HepG2 (cell line): ENCODE measurements around the gene EMC9. TPM values are rescaled to one million over a fixed set of nuclear protein-coding genes. Genes with fewer than 3 reads are reported as not detected.

Experiments
- ARHGAP35 ChIP-seq: sonication (generic); formaldehyde crosslinking; IDR thresholded peaks from 2 replicates; pipeline ENCODE4 v1.9.0; 2022; ENCODE audit warnings: mild to moderate bottlenecking, inconsistent platforms, moderate library complexity, missing genetic modification reagents, borderline replicate concordance
- ATAD3A ChIP-seq: sonication (generic); formaldehyde crosslinking; IDR thresholded peaks from 2 replicates; pipeline ENCODE4 v1.4.0; 2020; ENCODE audit warnings: missing genetic modification reagents
- HCFC1 ChIP-seq: fragments of 150-350 bp; IDR thresholded peaks from 2 replicates; pipeline ENCODE4 v1.6.1; 2014; ENCODE audit warnings: low read depth, low read length
- HDAC2 ChIP-seq: sonication (generic); formaldehyde crosslinking; IDR thresholded peaks from 2 replicates; pipeline ENCODE4 v1.4.0; 2020; ENCODE audit warnings: missing genetic modification reagents
- HOXD1 ChIP-seq: sonication (generic); formaldehyde crosslinking; IDR thresholded peaks from 2 replicates; pipeline ENCODE4 v1.5.0; 2020; ENCODE audit warnings: missing genetic modification reagents
- JARID2 ChIP-seq: sonication (generic); formaldehyde crosslinking; IDR thresholded peaks from 2 replicates; pipeline ENCODE4 v1.8.1; 2023; ENCODE audit warnings: missing genetic modification reagents, inconsistent platforms; ENCODE audit not compliant: insufficient replicate concordance
- JDP2 ChIP-seq: sonication (generic); formaldehyde crosslinking; IDR thresholded peaks from 2 replicates; pipeline ENCODE4 v1.8.1; 2022; ENCODE audit warnings: missing genetic modification reagents, borderline replicate concordance
- MLLT10 ChIP-seq: sonication (generic); formaldehyde crosslinking; IDR thresholded peaks from 2 replicates; pipeline ENCODE4 v1.4.0; 2020; ENCODE audit warnings: missing genetic modification reagents
- NCOA2 ChIP-seq: sonication (generic); formaldehyde crosslinking; IDR thresholded peaks from 2 replicates; pipeline ENCODE4 v1.8.0; 2022; ENCODE audit warnings: inconsistent platforms
- NR0B2 ChIP-seq: sonication (generic); formaldehyde crosslinking; IDR thresholded peaks from 2 replicates; pipeline ENCODE4 v1.4.0; 2020; ENCODE audit warnings: mild to moderate bottlenecking, missing genetic modification reagents
- POLR2AphosphoS5 ChIP-seq: IDR thresholded peaks from 2 replicates; pipeline ENCODE4 v1.6.1; 2012; ENCODE audit warnings: low read depth, low read length
- RAD51 ChIP-seq: fragments of 450-650 bp; IDR thresholded peaks from 2 replicates; pipeline ENCODE4 v1.6.1; 2016; ENCODE audit warnings: borderline replicate concordance
- SNAI1 ChIP-seq: sonication (generic); formaldehyde crosslinking; IDR thresholded peaks from 2 replicates; pipeline ENCODE4 v1.5.0; 2020; ENCODE audit warnings: mild to moderate bottlenecking, missing genetic modification reagents, borderline replicate concordance
- TEF ChIP-seq: sonication (generic); formaldehyde crosslinking; IDR thresholded peaks from 2 replicates; pipeline ENCODE4 v1.5.0; 2020; ENCODE audit warnings: missing genetic modification reagents
- ZMYM2 ChIP-seq: sonication (generic); formaldehyde crosslinking; IDR thresholded peaks from 2 replicates; pipeline ENCODE4 v1.8.0; 2022; ENCODE audit warnings: mild to moderate bottlenecking, missing genetic modification reagents
- ZNF264 ChIP-seq: sonication (generic); formaldehyde crosslinking; IDR thresholded peaks from 2 replicates; pipeline ENCODE4 v1.4.0; 2020; ENCODE audit warnings: missing genetic modification reagents
- ZNF34 ChIP-seq: sonication (generic); formaldehyde crosslinking; IDR thresholded peaks from 2 replicates; pipeline ENCODE4 v1.4.0; 2020; ENCODE audit warnings: mild to moderate bottlenecking, missing genetic modification reagents, borderline replicate concordance
- ZNF382 ChIP-seq: sonication (generic); formaldehyde crosslinking; IDR thresholded peaks from 2 replicates; pipeline ENCODE4 v1.5.0; 2020; ENCODE audit warnings: missing genetic modification reagents, mild to moderate bottlenecking, borderline replicate concordance
- ZNF510 ChIP-seq: sonication (generic); formaldehyde crosslinking; IDR thresholded peaks from 2 replicates; pipeline ENCODE4 v1.4.0; 2020; ENCODE audit warnings: low read depth, mild to moderate bottlenecking, missing genetic modification reagents
- ZNF619 ChIP-seq: sonication (generic); formaldehyde crosslinking; IDR thresholded peaks from 2 replicates; pipeline ENCODE4 v1.4.0; 2020; ENCODE audit warnings: mild to moderate bottlenecking, missing genetic modification reagents
- ZSCAN12 ChIP-seq: sonication (generic); formaldehyde crosslinking; IDR thresholded peaks from 2 replicates; pipeline ENCODE4 v1.9.0; 2021; ENCODE audit warnings: mild to moderate bottlenecking, missing genetic modification reagents
- polyA plus RNA-seq, 8 experiments: library from polyadenylated mRNA; depleted of rRNA in 3 of 8; stranded (reverse) in 7 of 8; unstranded in 1 of 8; fragments of >200 nt; fragmentation: Illumina TruSeq in 4 of 8; extraction: Trizol in 4 of 8; gene quantifications; 2 replicates each; pipeline versions ENCODE4 v1.2.1 to v1.2.3, GENCODE V29; 2011 to 2016; ENCODE audit warnings: low read depth in 4 of 8, missing spikeins in 1 of 8, mixed read lengths in 1 of 8; ENCODE audit not compliant: insufficient read depth in 1 of 8
- total RNA-seq, 5 experiments: library from RNA; depleted of rRNA; stranded (reverse); fragments of >200 nt; fragmentation: Illumina TruSeq; extraction: Trizol; gene quantifications; 2 replicates each; pipeline ENCODE4 v1.2.3, GENCODE V29; 2016; ENCODE audit warnings: low read depth in 1 of 5
- TF ChIP-seq, protein P1 (sequence below): sonication (generic); formaldehyde crosslinking; IDR thresholded peaks from 2 replicates; pipeline ENCODE4 v1.4.0; 2020; ENCODE audit warnings: mild to moderate bottlenecking, missing genetic modification reagents
- TF ChIP-seq, protein P2 (sequence below): sonication (generic); formaldehyde crosslinking; IDR thresholded peaks from 2 replicates; pipeline ENCODE4 v1.4.0; 2020; ENCODE audit warnings: missing genetic modification reagents, low read depth, mild to moderate bottlenecking, borderline replicate concordance

EMC9 gene
- total and polyA plus RNA-seq, 2 of the 13 experiments (the other 11 are each of a cell fraction or from before 2014, with no cell fraction given): 60.5 to 78.7 TPM

- peak; percentile 100 for TF ChIP-seq POLR2AphosphoS5
- TF ChIP-seq ARHGAP35 (CRISPR knock-in tag): peak; percentile 97
- TF ChIP-seq ZNF382 (CRISPR knock-in tag): no peak
- peak; percentile 90 for TF ChIP-seq SNAI1
- TF ChIP-seq, protein P1, sequence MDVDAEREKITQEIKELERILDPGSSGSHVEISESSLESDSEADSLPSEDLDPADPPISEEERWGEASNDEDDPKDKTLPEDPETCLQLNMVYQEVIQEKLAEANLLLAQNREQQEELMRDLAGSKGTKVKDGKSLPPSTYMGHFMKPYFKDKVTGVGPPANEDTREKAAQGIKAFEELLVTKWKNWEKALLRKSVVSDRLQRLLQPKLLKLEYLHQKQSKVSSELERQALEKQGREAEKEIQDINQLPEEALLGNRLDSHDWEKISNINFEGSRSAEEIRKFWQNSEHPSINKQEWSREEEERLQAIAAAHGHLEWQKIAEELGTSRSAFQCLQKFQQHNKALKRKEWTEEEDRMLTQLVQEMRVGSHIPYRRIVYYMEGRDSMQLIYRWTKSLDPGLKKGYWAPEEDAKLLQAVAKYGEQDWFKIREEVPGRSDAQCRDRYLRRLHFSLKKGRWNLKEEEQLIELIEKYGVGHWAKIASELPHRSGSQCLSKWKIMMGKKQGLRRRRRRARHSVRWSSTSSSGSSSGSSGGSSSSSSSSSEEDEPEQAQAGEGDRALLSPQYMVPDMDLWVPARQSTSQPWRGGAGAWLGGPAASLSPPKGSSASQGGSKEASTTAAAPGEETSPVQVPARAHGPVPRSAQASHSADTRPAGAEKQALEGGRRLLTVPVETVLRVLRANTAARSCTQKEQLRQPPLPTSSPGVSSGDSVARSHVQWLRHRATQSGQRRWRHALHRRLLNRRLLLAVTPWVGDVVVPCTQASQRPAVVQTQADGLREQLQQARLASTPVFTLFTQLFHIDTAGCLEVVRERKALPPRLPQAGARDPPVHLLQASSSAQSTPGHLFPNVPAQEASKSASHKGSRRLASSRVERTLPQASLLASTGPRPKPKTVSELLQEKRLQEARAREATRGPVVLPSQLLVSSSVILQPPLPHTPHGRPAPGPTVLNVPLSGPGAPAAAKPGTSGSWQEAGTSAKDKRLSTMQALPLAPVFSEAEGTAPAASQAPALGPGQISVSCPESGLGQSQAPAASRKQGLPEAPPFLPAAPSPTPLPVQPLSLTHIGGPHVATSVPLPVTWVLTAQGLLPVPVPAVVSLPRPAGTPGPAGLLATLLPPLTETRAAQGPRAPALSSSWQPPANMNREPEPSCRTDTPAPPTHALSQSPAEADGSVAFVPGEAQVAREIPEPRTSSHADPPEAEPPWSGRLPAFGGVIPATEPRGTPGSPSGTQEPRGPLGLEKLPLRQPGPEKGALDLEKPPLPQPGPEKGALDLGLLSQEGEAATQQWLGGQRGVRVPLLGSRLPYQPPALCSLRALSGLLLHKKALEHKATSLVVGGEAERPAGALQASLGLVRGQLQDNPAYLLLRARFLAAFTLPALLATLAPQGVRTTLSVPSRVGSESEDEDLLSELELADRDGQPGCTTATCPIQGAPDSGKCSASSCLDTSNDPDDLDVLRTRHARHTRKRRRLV: peak; percentile 66; the same call in 1 of the 2 replicates
- peak; percentile 78 for TF ChIP-seq ZMYM2 (CRISPR knock-in tag)
- TF ChIP-seq NCOA2: peak; percentile 82
- peak; percentile 84 for TF ChIP-seq HDAC2
- TF ChIP-seq ZNF264: 0 out of 2 replicates have a peak, but pooled peaks have one; percentile 82
- TF ChIP-seq ZNF510 (CRISPR knock-in tag): no peak; the same call in 1 of the 2 replicates
- TF ChIP-seq JDP2 (CRISPR knock-in tag): no peak
- TF ChIP-seq MLLT10 (CRISPR knock-in tag): peak; percentile 81; the same call in 1 of the 2 replicates
- peak; percentile 93 for TF ChIP-seq TEF (CRISPR knock-in tag)
- TF ChIP-seq ZNF619 (CRISPR knock-in tag): peak; percentile 88; the same call in 1 of the 2 replicates
- peak; percentile 93 for TF ChIP-seq JARID2
- peak; percentile 98 for TF ChIP-seq HOXD1 (CRISPR knock-in tag)
- TF ChIP-seq ATAD3A (CRISPR knock-in tag): peak; percentile 80; the same call in 1 of the 2 replicates
- no peak for TF ChIP-seq HCFC1
- TF ChIP-seq ZSCAN12: peak; percentile 93
- TF ChIP-seq ZNF34 (CRISPR knock-in tag): no peak; the same call in none of the 2 replicates
- TF ChIP-seq, protein P2, sequence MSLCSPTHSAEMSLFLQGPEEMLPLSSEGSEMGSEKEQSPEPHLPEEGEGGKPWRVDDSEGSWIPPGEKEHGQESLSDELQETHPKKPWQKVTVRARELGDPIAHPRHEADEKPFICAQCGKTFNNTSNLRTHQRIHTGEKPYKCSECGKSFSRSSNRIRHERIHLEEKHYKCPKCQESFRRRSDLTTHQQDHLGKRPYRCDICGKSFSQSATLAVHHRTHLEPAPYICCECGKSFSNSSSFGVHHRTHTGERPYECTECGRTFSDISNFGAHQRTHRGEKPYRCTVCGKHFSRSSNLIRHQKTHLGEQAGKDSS (CRISPR knock-in tag): peak; percentile 95
- peak; percentile 93 for TF ChIP-seq NR0B2 (CRISPR knock-in tag)
- no peak for TF ChIP-seq RAD51
Observed at GRCh38 chr14:24093901-24094840, 47.2 kb downstream of the EMC9 start, which contains the start of gene PCK2 (continued).
